ENCODE data around the gene JMJD7. TPM values are rescaled to one million over a fixed set of nuclear protein-coding genes. Genes with fewer than 3 reads are reported as not detected.
A peak's percentile ranks its signal among the peaks of the same experiment; 100 is the strongest.
"Not testable (repeated sequence)": the region's sequence is repeated elsewhere in the genome, so short reads cannot be mapped to it uniquely, and the experiment has no call there.

The JMJD7 gene
- total RNA-seq, 2 donors from 2014 or later, result 7.8 to 11.8 TPM

GRCh38 chr15:41828807-41829141 is 882 bp downstream of the JMJD7 start:
- Histone ChIP-seq H3K4me1 (peaks cover 7% of the 10 kb centered on the region), H3K9me3 (no peaks in the 10 kb centered on the region), H3K27me3 (no peaks in the 10 kb centered on the region), H3K9ac (ENCODE audit: low read depth in 2 of 2, low read length in 2 of 2) (peak overlapping the region in 1 of 2 donors; percentile 97), H3K27ac (no peak overlapping the region), H3K36me3 (no peaks in the 10 kb centered on the region), H3K4me3 (peak overlapping the region; percentile 69)
- TF ChIP-seq, protein P1, sequence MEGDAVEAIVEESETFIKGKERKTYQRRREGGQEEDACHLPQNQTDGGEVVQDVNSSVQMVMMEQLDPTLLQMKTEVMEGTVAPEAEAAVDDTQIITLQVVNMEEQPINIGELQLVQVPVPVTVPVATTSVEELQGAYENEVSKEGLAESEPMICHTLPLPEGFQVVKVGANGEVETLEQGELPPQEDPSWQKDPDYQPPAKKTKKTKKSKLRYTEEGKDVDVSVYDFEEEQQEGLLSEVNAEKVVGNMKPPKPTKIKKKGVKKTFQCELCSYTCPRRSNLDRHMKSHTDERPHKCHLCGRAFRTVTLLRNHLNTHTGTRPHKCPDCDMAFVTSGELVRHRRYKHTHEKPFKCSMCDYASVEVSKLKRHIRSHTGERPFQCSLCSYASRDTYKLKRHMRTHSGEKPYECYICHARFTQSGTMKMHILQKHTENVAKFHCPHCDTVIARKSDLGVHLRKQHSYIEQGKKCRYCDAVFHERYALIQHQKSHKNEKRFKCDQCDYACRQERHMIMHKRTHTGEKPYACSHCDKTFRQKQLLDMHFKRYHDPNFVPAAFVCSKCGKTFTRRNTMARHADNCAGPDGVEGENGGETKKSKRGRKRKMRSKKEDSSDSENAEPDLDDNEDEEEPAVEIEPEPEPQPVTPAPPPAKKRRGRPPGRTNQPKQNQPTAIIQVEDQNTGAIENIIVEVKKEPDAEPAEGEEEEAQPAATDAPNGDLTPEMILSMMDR (IDR thresholded peaks at IDR 0.05), result no peak
- DNase-seq, result no peak
- intact Hi-C loops (cut with DNase I), result no loop called here

GRCh38 chr15:41829959-41830646 is 2.2 kb downstream of the JMJD7 start:
- TF ChIP-seq, protein P1 (IDR thresholded peaks at IDR 0.05), result no peak
- H3K27ac ChIP-seq, result no peak overlapping the region
- intact Hi-C loops (cut with DNase I), result no loop called here
- DNase-seq, result no peak
- H3K9me3 ChIP-seq, result no peaks in the 10 kb centered on the region
- H3K27me3 ChIP-seq, result no peaks in the 10 kb centered on the region
- no peak overlapping the region for H3K4me3 ChIP-seq
- peaks cover 7% of the 10 kb centered on the region for H3K4me1 ChIP-seq
- H3K9ac ChIP-seq (ENCODE audit: low read depth in 2 of 2, low read length in 2 of 2), result no peak overlapping the region
- no peaks in the 10 kb centered on the region for H3K36me3 ChIP-seq

GRCh38 chr15:41831291-41831690 is 3.4 kb downstream of the JMJD7 start:
- intact Hi-C loops (cut with DNase I); H3K27ac ChIP-seq; H3K27me3 ChIP-seq; DNase-seq; H3K4me3 ChIP-seq; H3K9me3 ChIP-seq; H3K9ac ChIP-seq (ENCODE audit: low read depth in 2 of 2, low read length in 2 of 2); H3K4me1 ChIP-seq; H3K36me3 ChIP-seq: not testable (repeated sequence)

DNA sequence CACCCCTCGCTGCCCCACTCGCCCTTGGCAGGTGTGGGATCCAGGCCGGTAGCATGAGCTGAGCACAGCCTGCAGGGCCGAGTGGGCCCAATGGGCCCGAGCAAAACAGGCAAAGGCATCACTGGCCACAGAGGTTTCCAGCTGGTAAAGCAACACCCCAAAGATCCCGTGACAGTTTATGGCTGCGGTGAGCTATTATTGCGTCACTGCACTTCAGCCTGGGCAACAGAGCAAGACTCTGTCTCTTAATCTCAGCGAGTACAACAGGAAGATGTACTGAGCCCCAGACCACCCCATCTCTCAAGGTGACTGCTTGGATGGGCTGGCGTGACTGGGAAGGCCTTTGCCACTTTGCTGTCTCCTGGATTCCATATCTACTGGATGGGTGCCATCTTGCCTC is 4.3 kb downstream of the JMJD7 start:
- peaks cover 7% of the 10 kb centered on the region for H3K4me1 ChIP-seq
- no peaks in the 10 kb centered on the region for H3K27me3 ChIP-seq
- H3K4me3 ChIP-seq, result no peak overlapping the region
- H3K27ac ChIP-seq, result no peak overlapping the region
- intact Hi-C loops (cut with DNase I), result no loop called here
- TF ChIP-seq, protein P1 (IDR thresholded peaks at IDR 0.05), result no peak
- H3K36me3 ChIP-seq, result no peaks in the 10 kb centered on the region
- DNase-seq, result no peak
- no peak overlapping the region for H3K9ac ChIP-seq (ENCODE audit: low read depth in 2 of 2, low read length in 2 of 2)
- H3K9me3 ChIP-seq, result no peaks in the 10 kb centered on the region

- H3K36me3 ChIP-seq, result no peaks in the 10 kb centered on the region
- no peaks in the 10 kb centered on the region for H3K27me3 ChIP-seq
- H3K9ac ChIP-seq (ENCODE audit: low read depth in 2 of 2, low read length in 2 of 2), result no peak overlapping the region
- peaks cover 7% of the 10 kb centered on the region for H3K4me1 ChIP-seq
- TF ChIP-seq, protein P1 (IDR thresholded peaks at IDR 0.05), result no peak
- H3K9me3 ChIP-seq, result no peaks in the 10 kb centered on the region
- H3K4me3 ChIP-seq, result no peak overlapping the region
- DNase-seq, result no peak
- intact Hi-C loops (cut with DNase I), result no loop called here
- H3K27ac ChIP-seq, result no peak overlapping the region
These were observed 5.0 kb downstream of the JMJD7 start for GRCh38 chr15:41832875-41833274.

DNA sequence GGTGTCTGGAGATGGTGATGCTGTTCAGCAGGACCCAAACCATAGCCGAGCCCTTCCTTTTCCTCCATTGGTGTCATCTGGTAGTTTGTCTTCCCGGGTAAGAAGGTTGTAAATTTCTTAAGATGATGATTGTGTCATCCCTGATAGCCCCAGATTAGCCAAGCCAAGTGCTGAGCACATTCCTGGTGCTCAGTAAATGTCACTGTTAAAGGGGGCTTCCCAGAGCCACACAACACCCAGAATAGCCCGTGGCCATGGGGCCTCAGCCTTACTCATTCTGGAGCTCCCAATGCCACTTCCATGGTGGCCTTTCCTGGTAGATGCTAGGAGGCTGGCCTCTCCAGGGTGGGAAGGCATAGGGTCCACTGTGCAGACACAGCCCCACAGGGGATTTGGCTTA is 6.2 kb downstream of the JMJD7 start:
- no peak for DNase-seq
- H3K27me3 ChIP-seq, result no peaks in the 10 kb centered on the region
- H3K27ac ChIP-seq, result no peak overlapping the region
- H3K36me3 ChIP-seq, result no peaks in the 10 kb centered on the region
- TF ChIP-seq, protein P1 (IDR thresholded peaks at IDR 0.05), result no peak
- intact Hi-C loops (cut with DNase I), result no loop called here
- no peak overlapping the region for H3K4me3 ChIP-seq
- H3K9me3 ChIP-seq, result no peaks in the 10 kb centered on the region
- H3K9ac ChIP-seq (ENCODE audit: low read depth in 2 of 2, low read length in 2 of 2), result no peak overlapping the region
- peaks cover under 1% of the 10 kb centered on the region for H3K4me1 ChIP-seq
